ENCODE results near the gene HSD3B1. TPM values are rescaled to one million over a fixed set of nuclear protein-coding genes. Genes with fewer than 3 reads are reported as not detected.

HSD3B1 gene
- total and polyA plus RNA-seq, 9 of the 15 experiments (the other 6 are each of a cell fraction or from before 2014, with no cell fraction given), result not detected

- DNase-seq (ENCODE audit: extremely low read depth in 1 of 4, low spot score in 3 of 4), result no peak
- CTCF ChIA-PET (ENCODE audit: low intra/inter-chr PET ratio), result interaction anchor here (0.7 kb wide), 1 partner anchor 66 kb away, joined by 3 read pairs; no protein-coding TSS in a partner anchor
- FAIRE-seq, result no peak
- Histone ChIP-seq H3K36me3 (ENCODE audit: control insufficient read depth, insufficient read depth, low read length) (no peaks in the 10 kb centered on the region), H3K27me3 (ENCODE audit: control insufficient read depth in 2 of 2, insufficient read depth in 2 of 2, low read length in 2 of 2) (no peaks in the 10 kb centered on the region), H3K9me1 (ENCODE audit: control insufficient read depth, insufficient read depth, low read length) (no peaks in the 10 kb centered on the region), H3K9ac (ENCODE audit: insufficient read depth in 1 of 2, low read depth in 2 of 2, low read length in 2 of 2) (no peak overlapping the region; a peak in 1 of 4 replicates), H3K4me2 (ENCODE audit: insufficient read depth, low read length) (no peak overlapping the region), H4K20me1 (replicated peaks; ENCODE audit: control insufficient read depth, insufficient read depth, low read length) (no peaks in the 10 kb centered on the region), H3K79me2 (ENCODE audit: control insufficient read depth, insufficient read depth, low read length) (no peaks in the 10 kb centered on the region), H3K4me1 (replicated peaks in 1 of 2; ENCODE audit: control insufficient read depth in 2 of 2, insufficient read depth in 2 of 2, low read length in 2 of 2) (no peaks in the 10 kb centered on the region), H3K4me3 (no peak overlapping the region), H3K27ac (ENCODE audit: extremely low read depth, low read depth, low read length) (no peak overlapping the region), H2AFZ (ENCODE audit: low read depth, low read length) (no peak overlapping the region), H3K9me3 (replicated peaks; ENCODE audit: control insufficient read depth, insufficient read depth, low read depth, low read length) (no peaks in the 10 kb centered on the region)
- 1% methylated on average over 7 of the region's 7 CpGs for WGBS (ENCODE audit: insufficient coverage, low coverage, missing lambda C conversion rate)
- TF ChIP-seq RFX5 (IDR thresholded peaks at IDR 0.05; ENCODE audit: low read depth, low read length), result no peak
- no peak for TF ChIP-seq ATF1 (CRISPR knock-in tag; IDR thresholded peaks at IDR 0.05)
- TF ChIP-seq ATF1 (tag; IDR thresholded peaks at IDR 0.05), result no peak
- TF ChIP-seq HLTF (IDR thresholded peaks at IDR 0.05), result no peak
- TF ChIP-seq SAP30 (IDR thresholded peaks at IDR 0.05; ENCODE audit: borderline replicate concordance, insufficient read depth, low read depth, low read length, poor library complexity, severe bottlenecking), result no peak
- no peak for TF ChIP-seq FOS (IDR thresholded peaks at IDR 0.05; ENCODE audit: extremely low read depth, insufficient read length)
- no peak for TF ChIP-seq SMARCA4 (IDR thresholded peaks at IDR 0.05)
- TF ChIP-seq TCFL5 (CRISPR knock-in tag; conservative IDR thresholded peaks at IDR 0.05), result no peak
- no peak for TF ChIP-seq ZBTB11 (CRISPR knock-in tag; IDR thresholded peaks at IDR 0.05)
- no peak for TF ChIP-seq NFE2L1 (tag; IDR thresholded peaks at IDR 0.05; ENCODE audit: borderline replicate concordance, low read depth)
- no peak for TF ChIP-seq NEUROD1 (IDR thresholded peaks at IDR 0.05; ENCODE audit: borderline replicate concordance, low read depth, low read length, partially characterized antibody)
- TF ChIP-seq CEBPZ (IDR thresholded peaks at IDR 0.05; ENCODE audit: borderline replicate concordance, low read depth, low read length), result no peak
- TF ChIP-seq ZFP1 (CRISPR knock-in tag; IDR thresholded peaks at IDR 0.05), result no peak
- no peak for TF ChIP-seq THRAP3 (IDR thresholded peaks at IDR 0.05; ENCODE audit: borderline replicate concordance)
- no peak for TF ChIP-seq ZNF24 (IDR thresholded peaks at IDR 0.05)
- TF ChIP-seq ZNF584 (CRISPR knock-in tag; IDR thresholded peaks at IDR 0.05; ENCODE audit: low read depth), result no peak
- no peak for ATAC-seq
- BruUV-seq (replicated peaks), result no TSS peak
- POLR2A ChIA-PET, result no interaction called here
- intact Hi-C loops (cut with micrococcal nuclease) (no loop called here), in situ Hi-C loops (cut with MboI) (no loop called here)
Measured at GRCh38 chr1:119547805-119548204, 40.8 kb downstream of the HSD3B1 start.
